GM10248 (cell line): ENCODE results near the gene SHISA9.

Experiments
- CTCF ChIA-PET: fragments of 300-600 bp; sonication (Branson Sonifier 250); formaldehyde crosslinking; extraction: SDS; loops from one replicate; lab custom pipeline; 2021; ENCODE audit warnings: antibody characterized with exemption; lab: Yijun Ruan, JAX
- POLR2A ChIA-PET: fragments of 350-650 bp; sonication (Branson Sonifier 250); formaldehyde crosslinking; extraction: SDS; loops from one replicate; lab custom pipeline; 2020; ENCODE audit warnings: antibody characterized with exemption; lab: Yijun Ruan, JAX
- DNase-seq: peaks from one replicate; pipeline ENCODE4 v3.0.0; 2012; ENCODE audit errors: extremely low spot score
- TF ChIP-seq, protein P1 (sequence below): IDR thresholded peaks from 2 replicates; pipeline ENCODE4 v1.5.1; 2012; ENCODE audit warnings: mild to moderate bottlenecking, low read depth; ENCODE audit errors: extremely low read depth, missing control alignments, control extremely low read depth

The SHISA9 gene

DNA sequence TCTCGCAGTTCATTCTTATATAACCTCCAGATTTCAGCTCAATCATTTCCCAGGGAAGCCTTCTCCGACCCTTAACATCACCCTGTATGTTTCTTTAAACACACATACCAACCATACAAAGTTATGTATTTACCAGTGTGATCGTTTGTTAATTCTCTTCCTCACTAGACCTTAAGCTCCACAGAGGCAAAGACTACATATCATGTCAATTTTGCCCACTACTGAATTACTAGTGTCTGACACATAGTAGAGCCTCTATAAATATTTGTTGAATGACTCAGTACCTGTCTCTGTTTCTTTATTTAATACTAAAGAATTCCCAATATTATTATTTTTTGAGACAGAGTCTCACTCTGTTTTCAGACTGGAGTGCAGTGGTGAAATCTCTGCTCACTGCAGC is 137.2 kb downstream of the SHISA9 start:
- POLR2A ChIA-PET, result no interaction called here
- DNase-seq, result no peak
- CTCF ChIA-PET, result no interaction called here
- TF ChIP-seq, protein P1, sequence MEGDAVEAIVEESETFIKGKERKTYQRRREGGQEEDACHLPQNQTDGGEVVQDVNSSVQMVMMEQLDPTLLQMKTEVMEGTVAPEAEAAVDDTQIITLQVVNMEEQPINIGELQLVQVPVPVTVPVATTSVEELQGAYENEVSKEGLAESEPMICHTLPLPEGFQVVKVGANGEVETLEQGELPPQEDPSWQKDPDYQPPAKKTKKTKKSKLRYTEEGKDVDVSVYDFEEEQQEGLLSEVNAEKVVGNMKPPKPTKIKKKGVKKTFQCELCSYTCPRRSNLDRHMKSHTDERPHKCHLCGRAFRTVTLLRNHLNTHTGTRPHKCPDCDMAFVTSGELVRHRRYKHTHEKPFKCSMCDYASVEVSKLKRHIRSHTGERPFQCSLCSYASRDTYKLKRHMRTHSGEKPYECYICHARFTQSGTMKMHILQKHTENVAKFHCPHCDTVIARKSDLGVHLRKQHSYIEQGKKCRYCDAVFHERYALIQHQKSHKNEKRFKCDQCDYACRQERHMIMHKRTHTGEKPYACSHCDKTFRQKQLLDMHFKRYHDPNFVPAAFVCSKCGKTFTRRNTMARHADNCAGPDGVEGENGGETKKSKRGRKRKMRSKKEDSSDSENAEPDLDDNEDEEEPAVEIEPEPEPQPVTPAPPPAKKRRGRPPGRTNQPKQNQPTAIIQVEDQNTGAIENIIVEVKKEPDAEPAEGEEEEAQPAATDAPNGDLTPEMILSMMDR, result no peak

DNA sequence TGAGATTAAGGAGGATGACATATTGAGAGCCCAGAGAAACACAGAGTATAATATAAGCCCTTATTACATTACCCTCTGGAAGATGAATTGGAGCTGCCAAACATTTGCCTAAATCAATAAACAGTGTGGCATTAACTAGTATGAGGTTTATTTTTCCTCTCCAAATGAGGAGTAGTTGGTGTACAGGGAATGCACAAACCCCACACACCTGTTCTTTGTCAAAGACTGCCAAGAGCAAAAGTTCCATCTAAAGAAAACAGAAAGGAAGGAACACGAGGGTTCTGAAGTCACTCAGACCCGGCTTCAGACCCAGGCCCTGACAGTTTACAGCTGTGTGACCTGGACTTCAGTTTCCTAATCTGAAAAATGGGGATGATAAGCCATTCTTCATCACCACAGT is 138.1 kb downstream of the SHISA9 start:
- CTCF ChIA-PET, result no interaction called here
- no peak for DNase-seq
- TF ChIP-seq, protein P1, result no peak
- POLR2A ChIA-PET, result no interaction called here

- ChIA-PET CTCF (no interaction called here), POLR2A (no interaction called here)
- no peak for DNase-seq
- TF ChIP-seq, protein P1, result no peak
Measured at GRCh38 chr16:13041180-13041579, 139.8 kb downstream of the SHISA9 start.

GRCh38 chr16:13041646-13042290 is 140.4 kb downstream of the SHISA9 start:
- DNase-seq, result no peak
- ChIA-PET POLR2A (no interaction called here), CTCF (no interaction called here)
- TF ChIP-seq, protein P1, result no peak

DNA sequence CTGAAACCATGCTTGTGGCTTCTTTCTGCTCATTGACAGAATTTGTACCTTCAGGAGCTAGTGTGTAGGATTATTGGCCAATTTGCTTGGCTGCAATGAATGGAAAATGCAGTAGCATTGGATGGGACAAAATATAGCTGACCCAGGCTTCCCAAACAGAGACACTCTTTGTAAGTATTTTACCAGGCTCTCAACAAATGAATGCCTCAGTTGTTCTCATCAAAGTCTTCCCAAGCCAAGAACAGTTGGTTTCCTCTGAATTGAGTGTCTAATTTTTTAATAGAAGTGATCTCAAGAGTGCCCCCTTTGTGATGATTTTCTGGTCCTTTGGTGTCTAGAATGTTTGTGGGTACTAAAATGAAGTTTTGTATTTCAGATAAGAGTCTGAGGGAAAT is 140.9 kb downstream of the SHISA9 start:
- ChIA-PET POLR2A (no interaction called here), CTCF (no interaction called here)
- no peak for DNase-seq
- TF ChIP-seq, protein P1, result no peak

GRCh38 chr16:13046061-13046821 is 144.8 kb downstream of the SHISA9 start:
- TF ChIP-seq, protein P1, result no peak
- no peak for DNase-seq
- ChIA-PET CTCF (no interaction called here), POLR2A (no interaction called here)
